GM21360 (cell line): ENCODE results near the gene SLFN13.
"Not testable (repeated sequence)": the region's sequence is repeated elsewhere in the genome, so short reads cannot be mapped to it uniquely, and the experiment has no call there.

Source experiments
- ATAC-seq: cut with Tn5 transposase; IDR thresholded peaks from one replicate; pipeline ENCODE4 v1.9.1; 2021; ENCODE audit warnings: mild to moderate bottlenecking, moderate library complexity; ENCODE audit not compliant: unreplicated experiment

The SLFN13 gene

GRCh38 chr17:35433075-35433894 lies 15.3 kb downstream of the SLFN13 start:
- ATAC-seq = no peak

- ATAC-seq = peak; percentile 73
Observed at GRCh38 chr17:35432176-35433074, 16.1 kb downstream of the SLFN13 start, which contains the start of gene SLFN12. TSS of gene SLFN12 (minus strand) at chr17:35432500. CDS start at chr17:35423028, 9,472 bp downstream.

- ATAC-seq = no peak
Observed at GRCh38 chr17:35429702-35430101, 18.9 kb downstream of the SLFN13 start.

- no peak for ATAC-seq
Observed at GRCh38 chr17:35428229-35428628, 20.3 kb downstream of the SLFN13 start.

- no peak for ATAC-seq
Observed at GRCh38 chr17:35423761-35424160, 24.8 kb downstream of the SLFN13 start.

- ATAC-seq = not testable (repeated sequence)
Observed at GRCh38 chr17:35421069-35421468, 27.5 kb downstream of the SLFN13 start.

- ATAC-seq = no peak
Observed at GRCh38 chr17:35416659-35417058, 31.9 kb downstream of the SLFN13 start.

GRCh38 chr17:35414707-35415106 lies 33.9 kb downstream of the SLFN13 start:
- not testable (repeated sequence) for ATAC-seq

- no peak for ATAC-seq
Observed at GRCh38 chr17:35414247-35414646, 34.3 kb downstream of the SLFN13 start.

GRCh38 chr17:35407531-35407930 lies 41.0 kb downstream of the SLFN13 start:
- ATAC-seq = no peak

- ATAC-seq = no peak
Observed at GRCh38 chr17:35406568-35406967, 42.0 kb downstream of the SLFN13 start.

- ATAC-seq = no peak
Observed at GRCh38 chr17:35404360-35404759, 44.2 kb downstream of the SLFN13 start.

GRCh38 chr17:35393783-35394182 lies 54.8 kb downstream of the SLFN13 start:
- ATAC-seq = not testable (repeated sequence)

- no peak for ATAC-seq
Observed at GRCh38 chr17:35390663-35391062, 57.9 kb downstream of the SLFN13 start.

- no peak for ATAC-seq
Observed at GRCh38 chr17:35390156-35390555, 58.4 kb downstream of the SLFN13 start.

GRCh38 chr17:35387496-35387895 lies 61.1 kb downstream of the SLFN13 start:
- no peak for ATAC-seq
